Measurements from ENCODE around the gene SMIM30.

Gene SMIM30

DNA sequence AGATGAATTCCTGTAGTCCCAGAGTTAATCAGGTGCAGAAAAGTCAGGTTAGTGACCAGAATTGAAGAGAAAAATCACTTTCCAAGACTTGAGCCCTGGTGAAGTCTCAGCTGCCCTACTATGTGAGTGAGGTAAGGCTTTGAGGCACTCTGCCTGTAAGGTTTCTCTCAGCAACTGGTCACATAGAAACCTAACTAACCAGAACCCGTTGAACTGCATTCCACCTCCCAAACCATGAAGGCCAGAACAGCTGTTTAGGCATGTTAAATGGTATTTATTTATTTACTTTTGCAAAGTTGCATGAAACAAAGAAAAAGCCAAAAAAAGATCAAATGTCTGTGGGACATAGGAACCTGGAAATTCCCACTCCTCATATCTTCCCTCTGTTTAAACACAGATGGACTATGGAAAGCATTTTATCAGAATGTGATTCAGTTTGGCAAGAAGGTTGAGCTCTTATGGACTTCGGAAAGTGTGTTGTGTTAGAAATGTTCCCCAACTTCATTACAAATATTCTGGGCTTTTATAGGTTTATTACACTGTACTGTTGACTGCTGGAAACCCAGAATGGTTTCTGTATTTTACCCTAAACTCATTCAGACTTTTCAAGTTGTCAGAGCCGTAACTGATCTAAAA lies 19.0 kb downstream of the SMIM30 start:
- DNase-seq: no peak

DNA sequence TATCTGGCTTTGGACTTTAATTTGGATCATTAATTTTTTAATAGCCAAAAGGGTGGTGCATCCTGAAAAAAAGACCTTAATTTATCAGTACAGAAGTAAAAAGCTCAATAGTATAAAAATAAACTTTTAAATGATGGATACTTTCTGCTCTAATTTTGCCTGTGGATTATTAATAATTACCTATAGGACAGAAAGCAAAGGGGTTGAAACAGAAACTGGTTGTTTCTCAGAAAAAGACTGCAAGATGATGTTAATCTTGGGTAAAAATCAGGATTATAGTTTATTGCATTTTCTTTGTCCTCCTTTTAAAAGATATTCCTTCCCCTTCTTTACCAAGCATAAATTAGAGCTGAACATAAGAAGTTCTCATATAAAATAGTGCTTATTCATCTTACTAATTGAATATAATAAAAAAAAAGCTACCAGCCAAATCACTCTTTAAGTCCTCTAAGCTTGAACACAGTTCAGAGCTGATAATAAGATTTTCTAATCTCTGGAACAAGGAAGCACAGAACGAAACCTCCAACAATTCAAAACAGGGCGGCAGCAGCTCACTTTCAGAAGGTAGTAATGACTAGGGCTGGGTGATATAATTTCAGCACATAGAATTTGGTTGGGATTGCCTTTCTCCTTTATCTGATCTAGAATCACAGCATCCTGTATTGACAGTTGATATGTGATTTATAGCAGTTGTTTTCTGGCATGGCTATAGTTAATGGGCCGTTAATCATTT lies 23.7 kb downstream of the SMIM30 start:
- DNase-seq: no peak

DNA sequence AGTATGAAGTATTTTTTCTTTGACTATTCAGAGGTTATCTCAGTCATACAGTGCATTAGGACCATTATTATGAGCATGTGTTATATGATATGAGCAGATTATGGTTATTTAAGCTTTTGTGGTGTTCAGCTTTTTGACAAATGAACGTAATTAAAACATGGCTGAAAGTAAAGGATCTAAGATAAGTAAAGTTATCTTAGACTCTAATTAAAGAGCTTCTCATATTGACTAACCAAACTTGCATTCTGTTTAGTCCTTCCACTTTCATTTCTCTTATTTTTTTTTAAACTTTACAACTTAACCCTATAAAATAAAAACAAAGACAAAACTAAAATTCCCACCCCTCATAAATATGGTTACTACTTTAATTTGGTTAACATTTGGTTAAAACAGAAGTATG lies 24.8 kb downstream of the SMIM30 start:
- no peak for DNase-seq

DNA sequence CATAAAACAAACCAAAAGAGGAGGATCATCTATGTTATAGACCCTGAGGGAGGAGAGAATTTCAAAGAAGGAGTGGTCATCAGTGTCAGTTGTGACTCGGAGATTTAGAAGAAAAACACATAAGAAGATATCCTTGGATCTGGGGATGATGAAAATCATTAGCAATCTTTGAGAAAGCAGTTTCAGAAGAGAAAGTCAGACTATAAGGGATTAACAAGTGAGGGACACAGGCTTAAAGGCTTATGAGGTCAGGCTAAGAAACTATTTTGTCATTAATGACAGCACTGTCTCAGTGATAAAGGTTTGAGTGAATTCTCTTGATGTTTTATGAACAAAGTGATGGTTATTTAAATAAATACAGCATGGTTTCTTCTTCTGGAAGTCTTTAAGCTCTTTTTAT lies 25.6 kb downstream of the SMIM30 start:
- DNase-seq: no peak

DNA sequence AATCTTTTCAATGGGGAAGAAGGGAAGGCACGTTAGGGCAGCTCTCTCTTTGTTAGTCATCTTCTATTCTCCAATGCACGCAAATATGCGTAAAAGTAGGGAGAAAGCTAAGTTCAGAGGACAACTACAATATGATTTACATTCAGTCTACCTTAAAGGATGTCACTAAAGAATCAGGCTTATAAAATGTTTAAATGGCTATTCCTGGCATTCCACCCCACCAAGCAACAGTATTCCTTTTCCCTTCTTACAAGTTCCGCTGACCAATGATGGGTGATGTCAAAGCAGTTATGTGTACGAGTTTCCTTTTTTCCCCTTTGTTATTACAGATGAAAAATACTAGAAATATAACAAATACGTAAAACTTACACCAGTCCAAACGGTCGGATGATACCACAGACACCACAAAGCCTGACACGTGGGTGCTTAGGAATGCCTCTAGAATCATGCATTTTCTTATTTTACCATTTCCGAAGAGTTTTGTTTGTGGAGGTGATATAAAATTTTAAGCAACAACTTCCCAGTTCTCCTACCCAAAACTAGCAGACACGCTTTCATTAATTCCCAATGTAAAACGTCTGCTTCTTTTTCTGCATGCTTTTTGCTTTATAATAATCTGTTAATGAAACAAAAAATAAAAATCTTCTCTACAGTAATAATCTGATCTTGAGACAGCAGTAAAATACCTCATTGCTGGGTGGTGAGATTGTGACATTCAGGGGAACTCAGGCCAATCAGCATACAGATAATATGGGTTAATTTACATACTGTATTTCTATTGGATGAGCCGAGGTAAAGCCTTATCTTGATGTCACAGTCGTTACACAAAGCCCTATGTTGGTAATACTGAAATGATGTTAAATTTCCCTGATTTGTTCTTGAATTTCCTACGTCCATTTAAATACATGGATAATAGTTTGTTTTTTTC lies 31.0 kb downstream of the SMIM30 start:
- no peak for DNase-seq

DNA sequence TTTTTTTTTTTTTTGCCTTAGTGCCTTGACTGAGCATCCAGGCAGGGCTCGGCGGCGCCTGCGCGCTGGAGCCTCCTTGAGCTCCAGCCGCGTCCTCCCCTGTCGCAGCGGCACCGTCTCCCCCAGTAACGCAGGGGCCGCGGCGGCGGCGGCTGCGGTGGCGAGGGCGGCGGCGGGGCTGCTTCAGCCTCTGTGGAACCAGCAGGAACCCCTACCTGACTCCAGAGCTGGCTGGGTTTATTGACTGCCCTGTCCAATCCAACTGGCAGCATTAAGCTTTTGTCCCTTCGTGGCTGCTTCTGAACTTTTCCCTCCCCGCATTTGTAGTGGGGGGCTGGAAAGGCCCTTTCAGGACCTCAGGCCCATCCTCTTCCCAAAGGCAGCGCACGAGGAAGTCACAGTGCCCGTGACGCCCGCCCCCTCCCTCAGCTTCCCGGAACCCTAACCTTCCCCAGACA lies 31.9 kb downstream of the SMIM30 start, which contains the start of gene GPR85:
TSS of gene GPR85 (minus strand) at position 397 of the 458 bp plus-strand sequence. CDS start 2,106 bp downstream, outside the sequence.
- DNase-seq: peak; percentile 49

DNA sequence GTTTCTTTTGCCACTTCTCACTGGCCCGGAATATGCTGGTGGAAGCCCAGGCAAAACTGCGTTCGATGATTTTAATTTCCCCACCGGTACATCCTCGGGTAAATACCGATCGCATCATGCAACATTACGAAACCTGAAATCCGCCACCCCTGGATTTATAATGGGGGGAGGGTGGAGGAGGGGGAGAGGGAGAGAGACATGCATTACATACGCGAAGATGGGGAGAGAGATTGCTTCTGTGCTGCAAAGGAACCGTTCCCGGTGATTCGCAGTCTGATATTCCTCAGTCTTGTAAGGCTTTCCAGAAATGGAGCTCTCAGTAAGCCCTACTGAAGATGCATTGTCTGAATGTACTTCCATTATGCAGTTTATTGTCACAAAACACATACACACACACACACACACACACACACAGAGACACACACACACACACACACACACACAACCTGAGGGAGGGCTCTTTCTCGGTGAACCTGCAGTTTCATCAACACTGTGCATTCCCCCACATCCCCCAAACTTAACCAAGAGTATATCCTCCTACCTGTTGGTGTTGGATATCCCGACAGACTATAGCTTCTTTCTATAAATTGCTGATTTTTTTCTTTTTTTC lies 32.5 kb downstream of the SMIM30 start:
- no peak for DNase-seq

DNA sequence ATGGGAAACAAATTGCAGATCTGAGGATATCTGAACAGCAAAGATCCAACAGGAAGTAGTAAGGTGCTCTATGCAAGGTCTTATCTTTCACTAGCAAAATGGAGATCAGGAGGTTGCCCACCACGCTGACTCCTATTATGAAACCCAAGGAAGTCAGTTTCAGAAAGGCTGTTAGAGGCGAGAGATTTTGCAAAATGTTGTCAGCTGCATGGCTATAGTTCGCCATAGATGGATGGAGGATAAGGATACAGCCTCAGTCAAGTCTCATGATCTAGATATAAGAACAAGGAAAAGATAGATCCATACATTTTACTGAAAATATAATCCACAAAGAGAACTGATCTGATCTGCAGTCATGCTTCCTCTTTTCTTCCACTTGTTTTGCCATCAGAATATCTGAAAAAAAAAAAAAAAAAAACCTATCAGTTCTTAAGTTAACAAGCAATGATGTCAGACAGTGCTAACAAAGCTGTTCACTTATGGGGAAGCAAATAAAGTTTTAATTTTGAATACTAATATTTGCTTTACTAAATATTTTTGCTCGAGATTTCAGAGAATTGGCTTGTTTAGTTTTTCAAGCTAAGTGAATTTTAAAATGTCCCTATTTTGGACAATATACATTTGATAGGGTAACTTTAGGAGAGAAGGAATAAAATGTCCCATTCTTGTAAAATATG lies 33.7 kb downstream of the SMIM30 start:
- DNase-seq: no peak

DNA sequence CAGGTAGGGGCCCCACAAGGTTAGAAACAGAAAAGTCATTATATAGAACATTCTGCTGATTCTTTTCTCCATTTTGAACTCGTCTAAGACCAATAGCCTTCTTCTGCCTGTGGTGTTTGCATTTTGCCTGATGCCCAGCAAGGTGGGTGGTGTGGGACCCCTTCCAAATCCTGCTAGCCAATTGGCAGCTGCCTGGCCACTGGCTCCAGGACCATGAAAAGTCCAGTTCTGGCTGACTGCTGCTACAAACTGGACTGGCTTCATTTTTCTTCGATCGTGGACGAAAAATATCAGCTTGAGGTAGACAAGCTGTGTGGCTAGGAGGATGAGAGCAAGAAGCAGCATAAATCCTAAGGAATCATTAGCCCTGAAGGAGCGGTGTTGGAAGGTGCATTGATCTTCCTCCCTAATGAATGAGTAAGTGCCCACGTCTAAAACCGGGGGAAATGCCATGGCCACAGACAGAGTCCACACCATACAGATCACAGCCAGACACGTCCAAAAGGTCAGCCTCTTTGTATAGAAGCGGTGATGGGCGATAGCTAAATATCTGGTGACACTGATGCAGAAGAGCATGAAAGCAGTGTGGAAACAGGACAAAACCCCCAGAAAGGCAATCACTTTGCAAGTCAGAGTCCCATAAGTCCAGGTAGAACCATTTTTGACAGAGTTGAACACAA lies 34.4 kb downstream of the SMIM30 start:
- no peak for DNase-seq

DNA sequence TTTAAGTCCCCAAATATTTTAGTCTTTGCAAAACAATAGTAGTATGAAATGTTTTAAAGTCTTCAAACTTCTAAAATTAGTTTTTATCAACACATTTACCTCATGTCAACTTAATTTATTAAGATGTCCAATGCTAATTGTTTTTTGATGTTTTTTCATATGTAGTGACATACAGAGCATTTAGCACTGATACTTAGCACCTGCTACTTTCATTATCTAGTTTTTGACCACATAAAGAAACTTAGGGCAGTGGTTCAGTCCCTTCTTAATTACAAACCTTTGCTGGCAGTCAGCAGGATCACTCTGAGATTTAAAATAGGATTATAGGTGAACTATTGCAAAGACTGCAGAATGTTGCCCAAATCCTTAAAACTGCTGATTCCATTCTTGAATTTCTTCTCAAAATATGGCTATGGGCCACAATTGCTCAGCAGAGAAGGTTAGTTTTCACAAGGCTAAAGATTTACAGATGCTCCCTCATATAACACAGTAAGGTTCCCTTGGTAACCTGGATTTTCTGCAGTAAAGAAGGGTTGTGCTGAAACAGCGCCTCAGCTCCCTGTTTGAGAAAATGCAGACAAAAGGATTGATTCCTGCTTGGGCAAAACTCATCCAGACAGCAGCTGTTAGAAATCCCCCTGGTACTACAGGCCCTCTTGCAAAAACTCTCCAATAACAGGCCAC lies 35.1 kb downstream of the SMIM30 start:
- DNase-seq: no peak

DNA sequence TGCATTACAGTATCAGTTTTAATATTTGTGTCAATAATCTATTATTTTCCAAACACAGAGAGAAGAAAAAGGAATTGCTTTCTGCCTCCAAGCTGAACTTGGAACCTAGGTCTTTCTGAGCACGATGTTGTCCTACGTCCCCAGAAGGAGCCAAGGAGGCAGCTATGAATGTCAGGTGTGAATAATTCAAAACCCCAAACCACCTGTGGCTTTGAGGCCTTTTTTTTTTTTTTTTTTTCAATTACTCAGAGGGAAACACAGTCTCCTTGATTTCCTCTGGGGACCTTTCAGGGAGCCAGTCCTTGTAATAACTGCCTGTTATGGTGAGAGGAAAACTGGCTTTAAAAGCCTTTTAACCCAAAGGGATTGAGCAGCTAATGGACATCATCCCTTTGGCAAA lies 40.0 kb downstream of the SMIM30 start:
- no peak for DNase-seq

DNA sequence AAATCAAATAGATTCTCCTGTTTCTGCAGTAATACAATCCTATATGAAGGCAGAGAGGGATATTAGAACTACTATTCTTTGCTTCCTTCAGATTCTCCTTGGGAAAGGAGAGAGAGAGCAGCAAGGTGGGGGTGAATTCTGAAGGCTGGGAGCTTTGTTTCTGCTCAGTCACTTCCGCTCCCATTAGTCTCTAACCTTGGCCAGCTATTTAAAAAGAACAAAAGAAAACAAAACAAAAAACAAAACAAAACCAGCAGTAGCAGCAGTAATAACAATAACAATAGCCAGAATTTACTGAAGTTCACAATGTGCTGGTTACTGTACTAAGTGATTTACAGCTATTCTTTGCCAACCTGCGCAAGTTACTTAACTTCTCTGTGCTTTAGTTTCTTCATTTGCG lies 41.7 kb downstream of the SMIM30 start:
- DNase-seq: no peak

DNA sequence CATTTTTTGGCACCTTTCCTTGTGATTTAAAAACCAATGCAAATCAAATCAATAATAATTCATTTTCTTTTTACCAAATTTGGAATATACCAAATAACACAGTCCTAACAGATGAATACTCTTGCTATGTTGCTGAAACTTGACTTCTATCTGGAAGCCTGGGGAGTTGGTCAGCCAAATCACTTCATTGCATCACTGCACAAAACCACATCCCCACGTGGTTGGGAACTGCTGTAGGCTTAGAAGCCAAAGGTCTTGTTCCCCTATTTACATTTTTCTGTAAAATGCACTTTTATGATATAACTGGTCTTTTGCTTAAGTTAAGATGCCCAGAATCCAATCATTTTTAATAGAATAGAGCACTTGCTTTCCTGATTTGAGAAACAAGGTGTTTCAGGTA lies 46.9 kb downstream of the SMIM30 start:
- DNase-seq: no peak

Measured in activated CD4-positive, alpha-beta T cell treated with anti-CD3 and anti-CD28 coated beads for 48 hours (primary cell).